ENCODE measurements around the gene KRT33A.
"Not testable (repeated sequence)": the region's sequence is repeated elsewhere in the genome, so short reads cannot be mapped to it uniquely, and the experiment has no call there.

The KRT33A gene

DNA sequence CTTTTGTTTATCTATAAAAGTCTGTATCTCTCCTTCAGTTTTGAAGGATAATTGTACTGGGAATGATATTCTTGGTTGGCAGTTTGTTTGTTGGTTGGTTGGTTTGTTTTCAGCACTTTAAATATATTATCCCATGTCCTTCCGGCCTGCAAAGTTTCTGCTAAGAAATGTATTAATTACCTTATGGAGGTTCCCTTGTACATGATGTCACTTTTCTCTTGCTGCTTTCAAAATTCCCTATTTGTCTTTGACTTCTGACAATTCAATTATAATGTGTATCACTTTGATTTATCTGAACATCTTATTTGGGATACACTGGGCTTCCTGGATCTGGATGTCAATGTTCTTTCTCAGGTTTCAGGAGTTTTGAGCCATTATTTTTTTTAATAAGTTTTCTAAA is 35.6 kb upstream of the KRT33A start:
- H3K4me1 ChIP-seq (ENCODE audit: control insufficient read depth, insufficient read depth, low read depth, low read length): no peaks in the 10 kb centered on the region
- H2AK5ac ChIP-seq (ENCODE audit: low read length, severe bottlenecking): no peak overlapping the region
- no peak overlapping the region for H2BK12ac ChIP-seq (ENCODE audit: low read length in 2 of 2)
- no peak overlapping the region for H3K4me2 ChIP-seq (ENCODE audit: low read length, poor library complexity, severe bottlenecking)
- H3K27ac ChIP-seq (ENCODE audit: low read length, poor library complexity, severe bottlenecking): no peak overlapping the region
- H3K18ac ChIP-seq (ENCODE audit: low read depth in 1 of 2, low read length in 2 of 2): no peak overlapping the region
- DNase-seq: no peak
- H3K14ac ChIP-seq (ENCODE audit: low read length in 2 of 2): no peak overlapping the region
- no peak overlapping the region for H2BK5ac ChIP-seq (ENCODE audit: low read depth, low read length, poor library complexity, severe bottlenecking)
- H2BK120ac ChIP-seq (ENCODE audit: low read depth, low read length): no peak overlapping the region
- H4K8ac ChIP-seq (ENCODE audit: low read length): no peak overlapping the region
- no peak overlapping the region for H2AFZ ChIP-seq (ENCODE audit: low read depth, low read length)
- H3K9ac ChIP-seq (ENCODE audit: low read length): no peak overlapping the region
- WGBS: no CpG with 5 or more reads among the region's 1 CpG
- no peak overlapping the region for H3K23ac ChIP-seq (ENCODE audit: low read length in 2 of 2)
- no peaks in the 10 kb centered on the region for H3K36me3 ChIP-seq (ENCODE audit: control insufficient read depth in 1 of 2, insufficient read depth in 2 of 2, low read depth in 1 of 2, low read length in 2 of 2)
- H4K91ac ChIP-seq (ENCODE audit: low read length): no peak overlapping the region
- H3K79me1 ChIP-seq (replicated peaks; ENCODE audit: low read length, poor library complexity, severe bottlenecking): no peaks in the 10 kb centered on the region
- H3K27me3 ChIP-seq (ENCODE audit: control insufficient read depth in 1 of 2, insufficient read depth in 1 of 2, low read length in 2 of 2): peaks cover 0 to 9% of the 10 kb centered on the region in 2 experiments
- H2BK15ac ChIP-seq (ENCODE audit: low read depth, poor library complexity, severe bottlenecking): no peak overlapping the region
- no peaks in the 10 kb centered on the region for H3K9me3 ChIP-seq (ENCODE audit: control insufficient read depth, low read length)
- H3K4me3 ChIP-seq (ENCODE audit: insufficient read depth in 1 of 2, low read depth in 1 of 2, low read length in 2 of 2): no peak overlapping the region
- no peak overlapping the region for H3K4ac ChIP-seq (ENCODE audit: low read depth in 1 of 2, low read length in 2 of 2)

DNA sequence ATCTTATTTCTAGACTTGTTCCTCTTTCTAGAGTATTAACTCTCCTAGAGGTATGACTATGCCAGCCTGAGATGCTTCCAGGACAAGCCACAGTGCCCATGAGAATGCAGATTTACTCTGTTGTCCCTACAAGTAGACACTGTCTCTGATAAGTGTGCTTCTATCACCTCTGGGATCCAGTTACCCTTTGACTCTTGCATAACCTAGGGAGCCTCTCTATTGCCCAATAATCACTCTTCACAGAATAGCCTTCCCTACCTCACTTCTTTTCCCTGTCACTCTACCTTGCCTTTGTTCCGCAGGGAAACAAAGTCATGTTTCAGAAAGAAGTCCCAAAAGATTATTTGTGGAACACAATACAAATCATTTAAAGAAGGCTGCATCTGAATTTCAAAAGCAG is 33.1 kb upstream of the KRT33A start:
- no peak overlapping the region for H3K14ac ChIP-seq (ENCODE audit: low read length in 2 of 2)
- H3K9me3 ChIP-seq (ENCODE audit: control insufficient read depth, low read length): no peaks in the 10 kb centered on the region
- no peak overlapping the region for H2AK5ac ChIP-seq (ENCODE audit: low read length, severe bottlenecking)
- H3K23ac ChIP-seq (ENCODE audit: low read length in 2 of 2): no peak overlapping the region
- no peak overlapping the region for H3K9ac ChIP-seq (ENCODE audit: low read length)
- no peak overlapping the region for H2BK5ac ChIP-seq (ENCODE audit: low read depth, low read length, poor library complexity, severe bottlenecking)
- H2BK120ac ChIP-seq (ENCODE audit: low read depth, low read length): no peak overlapping the region
- no peaks in the 10 kb centered on the region for H3K36me3 ChIP-seq (ENCODE audit: control insufficient read depth in 1 of 2, insufficient read depth in 2 of 2, low read depth in 1 of 2, low read length in 2 of 2)
- 100% methylated on average over 1 of the region's 1 CpG for WGBS
- H3K27me3 ChIP-seq (ENCODE audit: control insufficient read depth in 1 of 2, insufficient read depth in 1 of 2, low read length in 2 of 2): peaks cover 0 to 5% of the 10 kb centered on the region in 2 experiments
- no peaks in the 10 kb centered on the region for H3K79me1 ChIP-seq (replicated peaks; ENCODE audit: low read length, poor library complexity, severe bottlenecking)
- no peak overlapping the region for H4K8ac ChIP-seq (ENCODE audit: low read length)
- no peak overlapping the region for H3K4me3 ChIP-seq (ENCODE audit: insufficient read depth in 1 of 2, low read depth in 1 of 2, low read length in 2 of 2)
- H4K91ac ChIP-seq (ENCODE audit: low read length): no peak overlapping the region
- no peak for DNase-seq
- H3K27ac ChIP-seq (ENCODE audit: low read length, poor library complexity, severe bottlenecking): no peak overlapping the region
- H3K4me1 ChIP-seq (ENCODE audit: control insufficient read depth, insufficient read depth, low read depth, low read length): peaks cover 4% of the 10 kb centered on the region
- no peak overlapping the region for H2AFZ ChIP-seq (ENCODE audit: low read depth, low read length)
- no peak overlapping the region for H2BK15ac ChIP-seq (ENCODE audit: low read depth, poor library complexity, severe bottlenecking)
- no peak overlapping the region for H3K4ac ChIP-seq (ENCODE audit: low read depth in 1 of 2, low read length in 2 of 2)
- no peak overlapping the region for H2BK12ac ChIP-seq (ENCODE audit: low read length in 2 of 2)
- H3K18ac ChIP-seq (ENCODE audit: low read depth in 1 of 2, low read length in 2 of 2): no peak overlapping the region
- H3K4me2 ChIP-seq (ENCODE audit: low read length, poor library complexity, severe bottlenecking): no peak overlapping the region

DNA sequence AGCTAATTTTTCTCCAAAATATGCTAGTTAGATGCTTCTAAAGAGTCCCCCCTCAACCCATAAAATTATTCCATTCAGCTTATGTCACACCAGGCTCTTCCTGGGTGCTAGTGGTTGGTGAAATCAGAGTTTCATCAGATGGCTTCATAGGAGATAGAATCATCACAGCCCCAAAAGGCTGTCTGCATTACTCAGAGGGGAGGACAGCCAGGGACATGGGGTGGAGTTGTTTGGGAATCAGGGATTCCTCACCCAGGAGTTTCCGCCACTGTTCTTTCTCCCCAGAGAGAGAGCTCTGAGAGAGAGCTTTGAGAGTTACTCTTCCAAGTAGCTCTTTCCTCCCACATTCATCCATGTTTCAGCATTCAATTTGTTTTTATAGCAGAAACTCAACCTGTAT is 31.8 kb upstream of the KRT33A start:
- no peak overlapping the region for H2BK12ac ChIP-seq (ENCODE audit: low read length in 2 of 2)
- H4K8ac ChIP-seq (ENCODE audit: low read length): no peak overlapping the region
- no peak overlapping the region for H2BK120ac ChIP-seq (ENCODE audit: low read depth, low read length)
- H3K4me1 ChIP-seq (ENCODE audit: control insufficient read depth, insufficient read depth, low read depth, low read length): peaks cover 6% of the 10 kb centered on the region
- H2BK5ac ChIP-seq (ENCODE audit: low read depth, low read length, poor library complexity, severe bottlenecking): no peak overlapping the region
- H3K4ac ChIP-seq (ENCODE audit: low read depth in 1 of 2, low read length in 2 of 2): no peak overlapping the region
- H3K79me1 ChIP-seq (replicated peaks; ENCODE audit: low read length, poor library complexity, severe bottlenecking): no peaks in the 10 kb centered on the region
- H3K23ac ChIP-seq (ENCODE audit: low read length in 2 of 2): no peak overlapping the region
- no peaks in the 10 kb centered on the region for H3K27me3 ChIP-seq (ENCODE audit: control insufficient read depth in 1 of 2, insufficient read depth in 1 of 2, low read length in 2 of 2)
- H3K14ac ChIP-seq (ENCODE audit: low read length in 2 of 2): no peak overlapping the region
- DNase-seq: peak; percentile 32
- no peak overlapping the region for H2AK5ac ChIP-seq (ENCODE audit: low read length, severe bottlenecking)
- no peak overlapping the region for H3K9ac ChIP-seq (ENCODE audit: low read length)
- WGBS: no CpG with 5 or more reads among the region's 1 CpG
- H4K91ac ChIP-seq (ENCODE audit: low read length): no peak overlapping the region
- H3K27ac ChIP-seq (ENCODE audit: low read length, poor library complexity, severe bottlenecking): no peak overlapping the region
- H3K4me2 ChIP-seq (ENCODE audit: low read length, poor library complexity, severe bottlenecking): no peak overlapping the region
- H3K9me3 ChIP-seq (ENCODE audit: control insufficient read depth, low read length): no peaks in the 10 kb centered on the region
- H3K4me3 ChIP-seq (ENCODE audit: insufficient read depth in 1 of 2, low read depth in 1 of 2, low read length in 2 of 2): no peak overlapping the region
- no peak overlapping the region for H3K18ac ChIP-seq (ENCODE audit: low read depth in 1 of 2, low read length in 2 of 2)
- H2BK15ac ChIP-seq (ENCODE audit: low read depth, poor library complexity, severe bottlenecking): no peak overlapping the region
- H2AFZ ChIP-seq (ENCODE audit: low read depth, low read length): no peak overlapping the region
- no peaks in the 10 kb centered on the region for H3K36me3 ChIP-seq (ENCODE audit: control insufficient read depth in 1 of 2, insufficient read depth in 2 of 2, low read depth in 1 of 2, low read length in 2 of 2)

DNA sequence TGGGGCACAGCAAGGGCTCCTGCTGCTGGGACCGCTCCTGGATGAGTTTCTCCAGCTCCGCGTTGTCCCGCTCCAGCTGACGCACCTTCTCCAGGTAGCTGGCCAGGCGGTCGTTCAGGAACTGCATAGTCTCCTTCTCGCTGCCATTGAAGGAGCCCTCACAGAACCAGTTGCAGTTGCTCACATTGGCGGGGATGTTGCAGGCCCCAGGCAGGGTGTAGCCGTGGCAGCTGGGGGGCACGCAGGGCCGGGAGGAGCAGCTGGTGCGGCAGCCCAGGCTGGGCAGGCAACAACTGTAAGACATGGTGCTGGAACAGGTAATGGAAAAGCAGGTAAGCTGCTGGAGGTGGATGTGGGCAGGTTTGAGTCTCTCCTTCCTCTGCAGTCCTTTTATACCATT is 31.3 kb upstream of the KRT33A start, which contains the start of gene KRT34:
TSS of gene KRT34 (minus strand) at position 364 of the 400 bp plus-strand sequence. CDS start at position 304, 60 bp downstream.
- not testable (repeated sequence) for DNase-seq; H2BK120ac ChIP-seq (ENCODE audit: low read depth, low read length); H4K8ac ChIP-seq (ENCODE audit: low read length); H3K4me3 ChIP-seq (ENCODE audit: insufficient read depth in 1 of 2, low read depth in 1 of 2, low read length in 2 of 2); H3K14ac ChIP-seq (ENCODE audit: low read length in 2 of 2); H3K23ac ChIP-seq (ENCODE audit: low read length in 2 of 2); H3K4me2 ChIP-seq (ENCODE audit: low read length, poor library complexity, severe bottlenecking); H3K4me1 ChIP-seq (ENCODE audit: control insufficient read depth, insufficient read depth, low read depth, low read length); H2AFZ ChIP-seq (ENCODE audit: low read depth, low read length); H3K9ac ChIP-seq (ENCODE audit: low read length); H3K18ac ChIP-seq (ENCODE audit: low read depth in 1 of 2, low read length in 2 of 2); H3K27me3 ChIP-seq (ENCODE audit: control insufficient read depth in 1 of 2, insufficient read depth in 1 of 2, low read length in 2 of 2); H4K91ac ChIP-seq (ENCODE audit: low read length); H3K36me3 ChIP-seq (ENCODE audit: control insufficient read depth in 1 of 2, insufficient read depth in 2 of 2, low read depth in 1 of 2, low read length in 2 of 2); H2BK15ac ChIP-seq (ENCODE audit: low read depth, poor library complexity, severe bottlenecking); H3K27ac ChIP-seq (ENCODE audit: low read length, poor library complexity, severe bottlenecking); H2BK5ac ChIP-seq (ENCODE audit: low read depth, low read length, poor library complexity, severe bottlenecking); H3K9me3 ChIP-seq (ENCODE audit: control insufficient read depth, low read length); H3K79me1 ChIP-seq (replicated peaks; ENCODE audit: low read length, poor library complexity, severe bottlenecking); H3K4ac ChIP-seq (ENCODE audit: low read depth in 1 of 2, low read length in 2 of 2)
- 96% methylated on average over 13 of the region's 13 CpGs for WGBS
- Histone ChIP-seq H2BK12ac (ENCODE audit: low read length in 2 of 2) (peak within 1 kb of the TSS in 1 of 2 experiments; percentile 43), H2AK5ac (ENCODE audit: low read length, severe bottlenecking) (peak within 1 kb of the TSS; percentile 8)

All from mesenchymal stem cell (in vitro differentiated cells and primary cell).